Measurements from ENCODE around the gene C20orf96. TPM values are rescaled to one million over a fixed set of nuclear protein-coding genes. Genes with fewer than 3 reads are reported as not detected.

Gene C20orf96
- total and polyA plus RNA-seq, 2 experiments from 2014 or later, result 14.6 to 36.3 TPM

- Histone ChIP-seq H2AFZ (no peak overlapping the region), H3K4me2 (peak overlapping the region; percentile 90; the same call in 1 of the 2 replicates), H3F3A (replicated peaks; ENCODE audit: low read depth) (peaks cover 8% of the 10 kb centered on the region), H4K20me1 (replicated peaks; ENCODE audit: insufficient read depth) (no peaks in the 10 kb centered on the region), H3K36me3 (ENCODE audit: insufficient read depth) (no peaks in the 10 kb centered on the region), H3K9me2 (ENCODE audit: insufficient read depth) (no peaks in the 10 kb centered on the region), H3K79me2 (replicated peaks; ENCODE audit: insufficient read depth) (no peaks in the 10 kb centered on the region), H3K4me1 (ENCODE audit: insufficient read depth) (peaks cover 19% of the 10 kb centered on the region), H3K27ac (ENCODE audit: low read depth) (peak overlapping the region; percentile 96; the same call in 1 of the 2 replicates), H3K27me3 (ENCODE audit: insufficient read depth) (no peaks in the 10 kb centered on the region), H3K4me3 (no peak overlapping the region)
- Mint-ChIP-seq H3K4me3 (0 out of 3 replicates have a peak overlapping the region, but pooled peaks have one; percentile 81), H3K9me3 (no peaks in the 10 kb centered on the region; the same call in 2 of the 3 replicates), H3K4me1 (peaks cover 28% of the 10 kb centered on the region), H3K36me3 (ENCODE audit: low read depth) (peaks cover 3% of the 10 kb centered on the region; the same call in 1 of the 3 replicates), H3K27ac (no peak overlapping the region), H3K27me3 (ENCODE audit: insufficient read depth, low read depth, poor library complexity) (peaks cover 8% of the 10 kb centered on the region)
- TF ChIP-seq NANOG (IDR thresholded peaks at IDR 0.05; ENCODE audit: borderline replicate concordance) (no peak), EZH2phosphoT487 (IDR thresholded peaks at IDR 0.05; ENCODE audit: unreplicated experiment) (no peak), POLR2AphosphoS5 (IDR thresholded peaks at IDR 0.05; ENCODE audit: low read depth) (no peak), REST (IDR thresholded peaks at IDR 0.05; ENCODE audit: unreplicated experiment) (no peak)
- ATAC-seq, result no peak
- DNase-seq (ENCODE audit: low spot score), result no peak
Measured at GRCh38 chr20:308427-309038, 18.0 kb upstream of the C20orf96 start.

GRCh38 chr20:305745-306144, 15.2 kb upstream of the C20orf96 start:
- no peaks in the 10 kb centered on the region for H3K36me3 ChIP-seq (ENCODE audit: insufficient read depth)
- TF ChIP-seq JUNB (IDR thresholded peaks at IDR 0.05; ENCODE audit: unreplicated experiment) (no peak), EZH2 (IDR thresholded peaks at IDR 0.05; ENCODE audit: low read depth, unreplicated experiment) (no peak), ETS1 (IDR thresholded peaks at IDR 0.05) (no peak), ZNF331 (CRISPR knock-in tag; IDR thresholded peaks at IDR 0.05; ENCODE audit: low read depth) (no peak)
- ATAC-seq (no peak), DNase-seq (ENCODE audit: low spot score) (no peak)
- H3K9me2 ChIP-seq (ENCODE audit: insufficient read depth), result 0 out of 2 replicates have a peak, but pooled peaks cover 3% of the 10 kb centered on the region
- Mint-ChIP-seq H3K9me3 (no peaks in the 10 kb centered on the region; the same call in 2 of the 3 replicates), H3K27me3 (ENCODE audit: insufficient read depth, low read depth, poor library complexity) (peaks cover 15% of the 10 kb centered on the region), H3K36me3 (ENCODE audit: low read depth) (peaks cover 18% of the 10 kb centered on the region; the same call in 2 of the 3 replicates), H3K4me1 (peaks cover 46% of the 10 kb centered on the region), H3K27ac (no peak overlapping the region), H3K4me3 (no peak overlapping the region)
- H3K27me3 ChIP-seq (ENCODE audit: insufficient read depth), result no peaks in the 10 kb centered on the region
- no peak overlapping the region for H3K4me2 ChIP-seq
- peaks cover 5% of the 10 kb centered on the region for H3K79me2 ChIP-seq (replicated peaks; ENCODE audit: insufficient read depth)
- H3K27ac ChIP-seq (ENCODE audit: low read depth), result no peak overlapping the region
- H4K20me1 ChIP-seq (replicated peaks; ENCODE audit: insufficient read depth), result no peaks in the 10 kb centered on the region
- no peak overlapping the region for H2AFZ ChIP-seq
- peaks cover 20% of the 10 kb centered on the region for H3F3A ChIP-seq (replicated peaks; ENCODE audit: low read depth)
- H3K4me1 ChIP-seq (ENCODE audit: insufficient read depth), result peaks cover 35% of the 10 kb centered on the region
- H3K4me3 ChIP-seq, result no peak overlapping the region
